GM18507 (cell line): ENCODE data around the gene TCN1.
"Not testable (repeated sequence)": the region's sequence is repeated elsewhere in the genome, so short reads cannot be mapped to it uniquely, and the experiment has no call there.

Experiments used
- DNase-seq: peaks from one replicate; pipeline ENCODE4 v3.0.0; 2011; ENCODE audit warnings: low read depth; ENCODE audit not compliant: insufficient read length; ENCODE audit errors: extremely low spot score
- FAIRE-seq: peaks from 2 replicates; lab custom pipeline; 2011; peaks lifted over from hg19 to GRCh38; lab: Jason Lieb, UNC

The TCN1 gene

GRCh38 chr11:59866397-59866796 lies at the start of gene TCN1:
Gene TCN1 (minus strand): TSS chr11:59866487. CDS start chr11:59866470, 17 bp downstream.
- DNase-seq (no peak), FAIRE-seq (no peak)

GRCh38 chr11:59903569-59903968 lies 37.3 kb upstream of the TCN1 start:
- FAIRE-seq, DNase-seq: not testable (repeated sequence)

GRCh38 chr11:59901306-59901705 lies 35.0 kb upstream of the TCN1 start:
- DNase-seq: no peak
- FAIRE-seq: no peak

- DNase-seq (no peak), FAIRE-seq (no peak)
These were observed 34.3 kb upstream of the TCN1 start for GRCh38 chr11:59900366-59901126.

GRCh38 chr11:59899532-59899931 lies 33.2 kb upstream of the TCN1 start:
- FAIRE-seq: no peak
- no peak for DNase-seq

- no peak for FAIRE-seq
- DNase-seq: no peak
These were observed 32.4 kb upstream of the TCN1 start for GRCh38 chr11:59898650-59899049.

GRCh38 chr11:59898046-59898445 lies 31.8 kb upstream of the TCN1 start:
- DNase-seq: no peak
- FAIRE-seq: no peak

- FAIRE-seq: no peak
- no peak for DNase-seq
These were observed 28.3 kb upstream of the TCN1 start for GRCh38 chr11:59894616-59895015.

GRCh38 chr11:59891781-59892181 lies 25.5 kb upstream of the TCN1 start:
- FAIRE-seq (no peak), DNase-seq (no peak)

- not testable (repeated sequence) for FAIRE-seq, DNase-seq
These were observed 20.9 kb upstream of the TCN1 start for GRCh38 chr11:59887156-59887555.

- no peak for FAIRE-seq
These were observed 17.3 kb upstream of the TCN1 start for GRCh38 chr11:59883597-59883996.

GRCh38 chr11:59879567-59879966 lies 13.3 kb upstream of the TCN1 start:
- no peak for FAIRE-seq

More at GRCh38 chr11:59883597-59883996, 17.3 kb upstream of the TCN1 start:
- no peak for DNase-seq

GRCh38 chr11:59878575-59878974 lies 12.3 kb upstream of the TCN1 start, which contains the start of gene OOSP3:
Gene OOSP3 (plus strand): TSS chr11:59878782. CDS start chr11:59878809, 27 bp downstream.
- FAIRE-seq (no peak), DNase-seq (no peak)

More at GRCh38 chr11:59879567-59879966, 13.3 kb upstream of the TCN1 start:
- no peak for DNase-seq

GRCh38 chr11:59877784-59878183 lies 11.5 kb upstream of the TCN1 start:
- no peak for FAIRE-seq
- DNase-seq: no peak

- FAIRE-seq: no peak
These were observed 11.0 kb upstream of the TCN1 start for GRCh38 chr11:59877325-59877724.

GRCh38 chr11:59875856-59876519 lies 9.7 kb upstream of the TCN1 start:
- DNase-seq: no peak
- no peak for FAIRE-seq

More at GRCh38 chr11:59877325-59877724, 11.0 kb upstream of the TCN1 start:
- DNase-seq: no peak

- no peak for DNase-seq
- no peak for FAIRE-seq
These were observed 5.8 kb upstream of the TCN1 start for GRCh38 chr11:59872076-59872475.

GRCh38 chr11:59867946-59868345 lies 1.7 kb upstream of the TCN1 start:
- FAIRE-seq (no peak), DNase-seq (no peak)

GRCh38 chr11:59866836-59867235 lies 549 bp upstream of the TCN1 start:
- no peak for FAIRE-seq
- DNase-seq: no peak

- DNase-seq: no peak
- no peak for FAIRE-seq
These were observed 1.3 kb downstream of the TCN1 start for GRCh38 chr11:59865031-59865430.

GRCh38 chr11:59862252-59862651 lies 4.0 kb downstream of the TCN1 start:
- FAIRE-seq (no peak), DNase-seq (no peak)
